Fibroblast of skin of right quadriceps (primary cell): Measurements from ENCODE around the gene PDE2A.

Source experiments
- DNase-seq: peaks from one replicate; pipeline ENCODE4 v3.0.0-alpha.2; 2013

The PDE2A gene

DNA sequence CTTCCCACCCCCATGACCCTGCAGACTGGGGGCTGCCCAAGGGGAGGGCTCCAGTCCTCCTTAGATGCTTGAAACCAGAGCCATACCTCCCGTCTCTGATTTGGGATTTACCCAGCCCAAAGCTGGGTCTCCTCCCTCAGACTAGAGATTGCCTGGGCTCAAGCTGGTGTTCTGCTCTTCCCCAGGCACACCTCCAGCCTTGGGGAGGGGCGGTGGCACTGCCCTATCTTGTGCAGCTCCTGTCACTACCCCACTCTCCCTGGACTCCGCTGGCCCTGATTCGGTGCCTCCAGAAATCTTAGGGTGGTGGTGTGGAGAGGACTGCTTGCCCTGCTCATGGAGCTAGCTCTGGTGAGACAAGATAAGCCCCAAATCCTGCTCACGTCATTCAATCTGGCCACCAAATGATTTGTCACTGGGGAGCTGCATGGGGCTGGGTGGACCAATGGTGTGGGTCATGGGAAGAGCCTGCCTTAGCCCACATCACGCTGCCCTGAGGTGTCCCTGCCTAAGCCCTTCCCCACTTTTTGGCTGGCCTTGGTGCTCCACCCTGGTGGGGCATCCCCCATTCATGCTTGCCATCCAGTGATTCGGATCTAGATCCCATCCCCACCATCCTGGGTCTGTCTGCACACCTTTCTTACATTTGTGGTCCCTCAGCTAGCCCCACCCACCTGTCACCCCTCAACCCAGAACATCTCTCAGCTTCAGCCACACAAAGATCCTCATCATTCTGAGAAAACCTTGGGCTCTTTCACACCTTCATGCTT lies 87.7 kb downstream of the PDE2A start:
- no peak for DNase-seq

GRCh38 chr11:72585762-72586311 lies 88.4 kb downstream of the PDE2A start:
- peak; percentile 46 for DNase-seq

- DNase-seq = no peak
These were observed 89.2 kb downstream of the PDE2A start for GRCh38 chr11:72584939-72585597.

GRCh38 chr11:72584293-72584938 lies 89.8 kb downstream of the PDE2A start:
- peak; percentile 8 for DNase-seq

DNA sequence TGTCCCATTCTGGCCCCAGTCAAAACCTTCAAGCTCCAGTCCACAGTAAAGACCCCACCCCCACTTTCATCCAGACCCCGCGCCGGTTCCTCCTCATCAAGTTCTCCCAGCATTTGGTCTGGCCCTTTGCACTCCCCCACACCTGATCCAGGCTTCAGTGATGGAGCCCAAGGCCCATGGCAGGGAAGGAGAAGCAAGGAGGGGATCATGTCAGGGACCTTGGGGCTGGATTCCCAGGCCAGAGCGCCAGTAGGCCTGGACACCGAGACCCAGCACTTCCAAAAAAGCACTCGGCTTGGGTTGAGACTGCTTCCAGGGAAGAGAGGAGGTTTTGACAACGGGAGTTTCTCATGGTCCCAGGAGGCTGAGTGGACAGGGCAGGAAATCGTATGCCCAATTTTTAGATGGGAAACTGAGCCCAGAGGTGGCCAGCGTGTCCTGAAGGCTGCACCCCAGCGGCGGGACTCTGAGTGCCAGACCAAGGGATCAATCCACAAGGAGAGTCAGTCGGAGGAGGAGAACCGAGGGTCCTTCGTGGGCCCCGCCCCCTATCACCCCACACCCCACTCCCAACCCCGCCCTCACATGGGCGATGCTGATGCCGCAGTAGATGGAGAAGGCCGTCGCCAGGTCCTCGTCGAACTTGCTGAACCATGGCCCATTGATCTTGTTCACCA lies 90.5 kb downstream of the PDE2A start:
- DNase-seq = no peak

GRCh38 chr11:72583177-72583553 lies 91.1 kb downstream of the PDE2A start:
- no peak for DNase-seq

- DNase-seq = no peak
These were observed 91.7 kb downstream of the PDE2A start for GRCh38 chr11:72582206-72583176.

DNA sequence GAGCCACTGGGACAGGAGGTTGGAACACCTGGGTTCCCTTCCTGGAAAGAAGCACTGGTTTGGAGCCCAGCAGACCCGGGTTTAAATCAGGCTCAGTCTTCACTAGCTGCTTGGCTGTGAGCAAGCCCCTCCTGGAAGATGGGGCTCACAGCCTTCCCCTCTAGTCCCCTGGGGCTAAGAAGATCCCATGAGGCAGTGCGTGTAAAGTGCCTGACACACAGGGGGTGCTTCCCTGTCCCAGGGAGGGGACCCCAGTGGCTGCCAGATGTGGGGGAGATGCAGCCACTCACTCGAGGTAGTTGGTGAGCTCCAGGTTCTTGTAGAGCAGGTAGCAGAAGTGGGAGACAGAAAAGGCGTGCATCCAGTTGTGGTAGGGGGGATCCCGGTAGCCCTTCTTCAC lies 93.2 kb downstream of the PDE2A start:
- DNase-seq = no peak

DNA sequence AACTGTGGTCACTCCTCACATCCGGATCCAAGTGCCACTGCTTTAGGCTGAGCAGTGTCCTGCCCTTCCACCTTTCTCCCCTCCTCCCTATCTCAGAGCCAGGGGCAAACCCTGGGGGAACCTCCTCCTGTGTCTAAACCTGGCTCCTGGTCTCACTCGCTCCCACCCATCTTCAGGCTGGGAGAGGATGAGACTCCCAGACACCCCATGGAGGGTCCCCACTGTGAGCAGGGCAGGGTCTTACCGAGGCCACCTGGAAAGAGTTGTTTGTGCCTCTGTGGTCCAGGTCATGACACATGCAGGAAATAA lies 93.6 kb downstream of the PDE2A start:
- DNase-seq = no peak

- no peak for DNase-seq
These were observed 94.2 kb downstream of the PDE2A start for GRCh38 chr11:72579816-72580641.

GRCh38 chr11:72578991-72579815 lies 95.0 kb downstream of the PDE2A start:
- DNase-seq = no peak

GRCh38 chr11:72578566-72578965 lies 95.7 kb downstream of the PDE2A start:
- no peak for DNase-seq

- DNase-seq = no peak
These were observed 96.2 kb downstream of the PDE2A start for GRCh38 chr11:72578051-72578450.

DNA sequence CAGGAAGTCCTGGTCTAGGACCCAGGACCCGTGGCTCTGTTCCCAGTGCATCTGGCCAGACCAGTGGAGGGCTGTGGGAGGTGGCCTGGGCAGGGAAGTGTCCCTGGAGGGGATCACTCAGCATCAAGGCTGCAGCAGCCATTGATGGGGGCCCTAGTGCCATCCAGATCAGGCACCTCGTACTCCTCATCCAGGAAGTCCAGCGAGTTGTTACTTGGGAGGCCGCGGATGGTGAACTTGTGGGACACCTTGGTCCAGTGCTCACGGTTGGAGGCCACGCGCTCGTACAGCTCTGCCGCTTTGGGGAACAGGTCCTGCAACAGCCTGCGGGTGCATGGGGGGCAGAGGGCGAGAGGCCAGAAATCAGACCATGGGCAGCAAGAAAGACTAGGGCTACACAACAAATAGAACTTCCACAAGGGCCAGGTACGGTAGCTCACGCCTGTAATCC lies 96.9 kb downstream of the PDE2A start:
- DNase-seq = no peak

DNA sequence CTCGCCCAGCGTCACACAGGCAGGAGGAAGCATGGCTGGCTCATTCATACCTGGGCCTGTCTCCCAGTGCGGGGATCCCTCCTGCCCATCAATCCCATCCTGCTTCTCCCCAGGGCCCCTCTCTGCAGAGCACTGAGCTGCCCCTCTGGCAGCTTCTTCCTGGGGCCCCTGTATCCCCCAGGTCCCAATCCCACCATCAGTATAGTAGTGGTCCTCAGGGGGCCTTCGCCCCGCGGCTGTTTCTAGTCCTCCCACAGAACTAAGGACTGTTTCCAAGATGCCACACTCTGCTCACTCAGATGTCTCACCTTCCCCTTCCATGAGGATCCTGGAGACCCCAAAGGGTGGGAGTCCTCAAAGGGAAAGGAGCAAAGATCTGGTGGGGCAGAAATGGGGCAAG lies 97.6 kb downstream of the PDE2A start:
- DNase-seq = no peak

GRCh38 chr11:72576243-72576595 lies 98.0 kb downstream of the PDE2A start:
- no peak for DNase-seq

GRCh38 chr11:72575533-72576242 lies 98.5 kb downstream of the PDE2A start:
- no peak for DNase-seq

GRCh38 chr11:72574548-72575460 lies 99.4 kb downstream of the PDE2A start:
- DNase-seq = no peak
